ENCODE measurements around the gene VGF.

GRCh38 chr7:101169110-101169837 lies 3.9 kb upstream of the VGF start:
- TF ChIP-seq CTCF (IDR thresholded peaks at IDR 0.05) = no peak
- TF ChIP-seq POLR2AphosphoS5 (IDR thresholded peaks at IDR 0.05; ENCODE audit: low read depth, low read length) = no peak

Measured in Panc1 (cell line).